Stomach (tissue), 4 donors: ENCODE measurements around the gene ADCY6.

ENCODE experiments used
- CTCF ChIP-seq, 7 experiments: fragments of 450-650 bp in 4 of 7; fragments of 200-600 bp in 3 of 7; sonication (generic) in 3 of 7; IDR thresholded peaks; one replicate each; pipeline ENCODE4 v1.5.1; 2016 to 2019; ENCODE audit warnings: antibody characterized with exemption in 7 of 7, control low read depth in 2 of 7, mild to moderate bottlenecking in 1 of 7
- POLR2A ChIP-seq, 4 donors: fragments of 450-650 bp; IDR thresholded peaks; one replicate each; pipeline ENCODE4 v1.6.1; 2016; ENCODE audit warnings: antibody characterized with exemption in 4 of 4, control low read depth in 2 of 4, mild to moderate bottlenecking in 1 of 4, moderate library complexity in 1 of 4

DNA sequence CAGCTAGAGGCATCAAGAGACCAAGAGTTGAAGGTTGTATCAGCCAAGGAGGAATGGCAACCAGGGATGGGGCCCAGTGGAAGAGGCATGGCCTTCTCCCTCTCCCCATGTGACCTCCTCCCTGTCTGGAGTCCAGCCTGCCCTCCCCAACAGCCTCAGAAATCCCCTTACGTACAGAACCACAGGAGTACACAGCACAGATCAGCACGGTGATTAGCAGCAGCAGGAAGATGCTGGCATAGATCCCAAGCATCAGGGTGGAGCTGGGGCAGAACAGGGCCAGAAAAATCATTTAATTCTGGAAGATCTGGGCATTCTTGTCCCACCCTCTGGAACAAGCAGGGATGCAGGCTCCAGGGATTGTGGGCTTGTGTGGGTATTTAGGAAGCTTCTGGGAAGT lies 14.4 kb downstream of the ADCY6 start:
- TF ChIP-seq CTCF (IDR thresholded peaks at IDR 0.05), result no peak
- TF ChIP-seq POLR2A (IDR thresholded peaks at IDR 0.05), result no peak
